Measurements from ENCODE around the gene UBA1. TPM values are rescaled to one million over a fixed set of nuclear protein-coding genes. Genes with fewer than 3 reads are reported as not detected.
A peak's percentile ranks its signal among the peaks of the same experiment; 100 is the strongest.

Gene UBA1
- total and polyA plus RNA-seq, 2 of the 8 experiments (the other 6 are each of a cell fraction or from before 2014, with no cell fraction given): 313 to 458 TPM

DNA sequence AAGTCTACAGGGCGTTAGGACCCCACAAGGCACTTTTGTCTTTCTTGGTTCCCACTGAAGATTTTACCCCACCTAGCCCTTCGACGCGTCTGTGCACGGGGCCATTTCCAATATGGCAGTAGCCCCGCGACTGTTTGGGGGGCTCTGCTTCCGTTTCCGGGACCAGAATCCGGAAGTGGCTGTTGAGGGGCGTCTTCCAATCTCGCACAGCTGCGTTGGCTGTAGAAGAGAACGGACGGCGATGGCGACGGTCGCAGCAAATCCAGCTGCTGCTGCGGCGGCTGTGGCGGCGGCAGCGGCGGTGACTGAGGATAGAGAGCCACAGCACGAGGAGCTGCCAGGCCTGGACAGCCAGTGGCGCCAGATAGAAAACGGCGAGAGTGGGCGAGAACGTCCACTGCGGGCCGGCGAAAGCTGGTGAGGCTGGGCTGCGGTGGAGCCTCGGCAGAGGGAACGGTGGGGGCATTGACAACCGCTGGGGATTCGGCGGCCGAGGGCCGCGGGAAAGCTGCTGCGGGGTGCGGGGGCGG is 39.2 kb downstream of the UBA1 start, which contains the start of gene USP11 (continued):
- TF ChIP-seq POLR2AphosphoS5 (IDR thresholded peaks at IDR 0.05; ENCODE audit: low read depth, low read length) (no peak; the same call in 1 of the 2 replicates), TBP (IDR thresholded peaks at IDR 0.05; ENCODE audit: low read depth, low read length) (peak; percentile 71), CHD1 (IDR thresholded peaks at IDR 0.05; ENCODE audit: low read depth, low read length) (no peak), CEBPB (IDR thresholded peaks at IDR 0.05; ENCODE audit: low read depth, low read length) (no peak), EP300 (IDR thresholded peaks at IDR 0.05; ENCODE audit: borderline replicate concordance in 1 of 2, low read depth in 2 of 2, low read length in 2 of 2) (no peak), CREB1 (IDR thresholded peaks at IDR 0.05) (0 out of 2 replicates have a peak, but pooled peaks have one; percentile 15), SUZ12 (IDR thresholded peaks at IDR 0.05; ENCODE audit: low read length) (no peak), KDM5A (IDR thresholded peaks at IDR 0.05; ENCODE audit: low read length) (no peak), GTF2F1 (IDR thresholded peaks at IDR 0.05; ENCODE audit: borderline replicate concordance, low read depth, low read length) (no peak), FOSL1 (IDR thresholded peaks at IDR 0.05; ENCODE audit: insufficient read depth, low read depth, low read length) (no peak), SIX5 (IDR thresholded peaks at IDR 0.05; ENCODE audit: low read depth, low read length) (no peak)
- TF ChIP-seq, protein P1, sequence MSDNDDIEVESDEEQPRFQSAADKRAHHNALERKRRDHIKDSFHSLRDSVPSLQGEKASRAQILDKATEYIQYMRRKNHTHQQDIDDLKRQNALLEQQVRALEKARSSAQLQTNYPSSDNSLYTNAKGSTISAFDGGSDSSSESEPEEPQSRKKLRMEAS (IDR thresholded peaks at IDR 0.05): peak; percentile 79

Measured in H1 (cell line).